ENCODE data around the gene NINL.
A peak's percentile ranks its signal among the peaks of the same experiment; 100 is the strongest.
"Not testable (repeated sequence)": the region's sequence is repeated elsewhere in the genome, so short reads cannot be mapped to it uniquely, and the experiment has no call there.

Gene NINL

DNA sequence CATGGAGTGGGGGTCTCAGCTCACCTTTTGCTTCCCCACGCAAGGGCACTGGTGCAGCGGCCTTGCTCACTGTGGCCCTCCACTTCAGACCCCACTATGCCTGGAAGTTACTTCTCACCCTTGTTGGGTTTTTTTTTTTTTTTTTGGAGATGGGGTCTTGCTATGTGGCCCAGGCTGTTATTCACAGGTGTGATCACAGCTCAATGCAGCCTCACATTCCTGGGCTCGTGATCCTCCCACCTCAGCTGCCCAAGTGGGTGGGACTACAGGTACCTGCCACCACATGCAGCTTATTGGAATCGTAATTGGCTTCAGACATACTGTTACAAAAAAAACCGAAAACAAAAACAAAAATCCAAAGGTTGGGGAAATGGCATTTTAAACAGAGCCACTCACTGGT, 32.4 kb downstream of the NINL start:
- DNase-seq (ENCODE audit: low read depth), result no peak

DNA sequence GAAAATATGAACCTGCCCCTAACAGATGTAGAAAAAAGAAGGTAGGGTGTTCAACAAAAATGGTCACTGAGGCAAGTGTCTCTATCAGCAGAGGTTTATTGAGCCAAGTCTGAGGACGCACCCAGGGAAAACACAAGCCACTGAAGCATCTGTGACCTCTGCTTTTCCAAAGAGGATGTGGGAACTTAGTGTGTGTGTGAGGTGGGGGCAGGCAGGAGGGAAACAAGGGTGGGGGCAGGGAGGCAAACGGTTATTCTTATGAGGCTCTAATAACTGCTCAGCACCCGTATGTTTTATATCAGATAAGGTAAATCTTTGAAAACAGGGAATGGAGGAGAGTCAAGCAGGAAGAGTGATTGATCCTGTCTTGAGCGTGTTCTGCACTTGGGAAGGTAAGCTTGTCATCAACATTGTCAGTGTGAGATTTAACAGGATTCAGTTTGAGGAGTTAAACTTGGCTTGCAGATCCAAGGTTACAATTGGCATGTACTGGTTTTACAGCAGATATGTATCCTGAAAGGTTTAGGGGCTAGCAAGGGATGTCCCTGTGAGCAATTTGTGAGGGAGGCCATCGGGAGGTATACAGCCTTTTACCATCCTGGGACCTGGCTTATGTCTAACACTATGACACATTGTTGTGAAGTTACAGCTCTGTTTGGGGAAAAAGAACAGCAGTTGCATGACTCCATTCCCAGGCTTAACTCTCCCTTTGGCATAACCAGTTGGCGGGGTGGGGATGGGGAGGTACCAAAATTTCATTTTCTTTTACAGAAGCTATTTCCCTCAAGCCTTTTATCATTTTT, 33.7 kb downstream of the NINL start:
- no peak for DNase-seq (ENCODE audit: low read depth)

GRCh38 chr20:25550645-25551337, 34.5 kb downstream of the NINL start:
- not testable (repeated sequence) for DNase-seq (ENCODE audit: low read depth)

GRCh38 chr20:25549843-25550477, 35.4 kb downstream of the NINL start:
- no peak for DNase-seq (ENCODE audit: low read depth)

GRCh38 chr20:25549172-25549773, 36.1 kb downstream of the NINL start:
- no peak for DNase-seq (ENCODE audit: low read depth)

DNA sequence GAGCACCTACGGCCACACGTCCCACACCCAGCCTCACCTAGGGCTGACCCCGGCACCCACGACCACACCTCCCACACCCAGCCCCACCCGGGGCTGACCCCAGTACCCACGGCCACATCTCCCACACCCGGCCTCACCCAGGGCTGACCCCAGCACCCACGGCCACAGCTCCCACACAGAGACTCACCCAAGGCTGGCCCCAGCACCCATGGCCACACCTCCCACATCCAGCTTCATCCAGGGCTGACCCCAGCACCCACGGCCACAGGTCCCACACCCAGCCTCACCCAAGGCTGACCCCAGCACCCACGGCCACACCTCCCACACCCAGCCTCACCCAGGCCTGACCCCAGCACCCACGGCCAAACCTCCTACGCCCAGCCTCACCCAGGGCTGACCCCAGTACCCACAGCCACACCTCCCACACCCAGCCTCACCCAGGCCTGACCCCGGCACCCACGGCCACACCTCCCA, 36.7 kb downstream of the NINL start:
- DNase-seq (ENCODE audit: low read depth), result no peak

GRCh38 chr20:25547999-25548398, 37.3 kb downstream of the NINL start:
- no peak for DNase-seq (ENCODE audit: low read depth)

GRCh38 chr20:25547063-25547462, 38.3 kb downstream of the NINL start:
- DNase-seq (ENCODE audit: low read depth), result no peak

- no peak for DNase-seq (ENCODE audit: low read depth)
Observed at GRCh38 chr20:25546048-25546447, 39.3 kb downstream of the NINL start.

GRCh38 chr20:25545171-25545570, 40.2 kb downstream of the NINL start:
- DNase-seq (ENCODE audit: low read depth), result no peak

- DNase-seq (ENCODE audit: low read depth), result no peak
Observed at GRCh38 chr20:25544734-25545133, 40.6 kb downstream of the NINL start.

- DNase-seq (ENCODE audit: low read depth), result no peak
Observed at GRCh38 chr20:25544311-25544710, 41.0 kb downstream of the NINL start.

- DNase-seq (ENCODE audit: low read depth), result no peak
Observed at GRCh38 chr20:25543068-25543467, 42.3 kb downstream of the NINL start.

DNA sequence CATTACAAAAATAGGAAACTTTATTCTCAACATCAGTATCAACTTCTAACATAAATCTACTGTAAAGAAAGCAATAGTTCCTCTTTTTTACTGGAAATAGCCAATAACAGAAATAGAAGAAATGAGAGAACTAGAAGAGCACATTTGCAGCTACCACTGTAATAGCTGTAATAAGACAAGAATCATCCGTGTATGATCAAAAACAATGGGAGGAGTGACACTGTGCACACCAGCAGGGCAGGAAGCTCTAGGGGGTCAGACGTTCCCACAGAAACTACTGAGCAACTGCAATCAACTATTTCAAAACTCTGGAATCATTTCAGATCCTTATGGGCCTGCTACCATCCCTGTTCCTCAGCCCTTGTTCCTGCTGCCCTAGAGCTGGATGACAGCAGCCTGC, 43.7 kb downstream of the NINL start:
- DNase-seq (ENCODE audit: low read depth), result peak; percentile 28

DNA sequence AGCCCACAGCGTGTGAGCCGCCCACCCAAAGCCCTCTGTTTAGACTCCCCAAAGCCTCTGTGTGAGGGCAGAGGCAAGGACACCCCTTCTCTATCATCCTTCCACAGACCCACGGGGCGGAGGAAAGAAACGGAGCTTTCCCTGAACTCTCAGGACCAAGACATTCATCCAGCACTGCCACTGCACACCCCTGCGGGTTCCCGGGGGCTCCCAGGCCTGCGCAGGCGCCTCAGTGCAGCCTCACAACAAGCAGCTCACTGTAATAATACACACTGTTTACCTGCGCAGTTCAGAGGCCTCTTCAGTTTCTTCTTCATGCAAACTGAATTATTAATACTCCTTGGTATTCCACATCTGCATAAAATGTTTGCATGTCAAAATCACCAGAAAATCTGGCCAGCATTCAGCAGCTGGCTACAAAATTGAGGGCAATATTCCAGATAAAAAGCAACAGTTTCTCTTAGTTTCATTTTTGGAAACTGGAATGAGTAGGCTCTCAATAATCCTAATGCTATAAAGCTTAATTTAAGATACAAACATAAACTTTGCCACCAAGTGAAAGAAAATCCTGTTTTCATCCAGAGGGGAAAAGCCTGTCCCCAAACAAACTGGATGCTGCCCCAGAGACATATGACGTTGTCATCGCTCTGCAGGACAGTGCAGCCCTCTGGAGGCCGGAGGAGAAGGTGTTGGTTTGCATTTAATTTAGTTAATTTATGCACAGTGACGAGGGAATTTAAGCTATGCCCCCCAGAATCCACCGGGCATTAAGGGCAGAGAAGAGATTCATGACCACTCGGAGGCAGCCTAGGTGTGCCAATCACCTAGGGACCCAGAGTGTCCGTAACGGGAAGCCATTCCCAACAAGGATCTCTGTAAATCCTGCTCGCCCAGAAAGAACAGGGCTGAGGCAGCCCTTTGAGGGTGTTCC, 45.3 kb downstream of the NINL start:
- peak; percentile 16 for DNase-seq (ENCODE audit: low read depth)

DNA sequence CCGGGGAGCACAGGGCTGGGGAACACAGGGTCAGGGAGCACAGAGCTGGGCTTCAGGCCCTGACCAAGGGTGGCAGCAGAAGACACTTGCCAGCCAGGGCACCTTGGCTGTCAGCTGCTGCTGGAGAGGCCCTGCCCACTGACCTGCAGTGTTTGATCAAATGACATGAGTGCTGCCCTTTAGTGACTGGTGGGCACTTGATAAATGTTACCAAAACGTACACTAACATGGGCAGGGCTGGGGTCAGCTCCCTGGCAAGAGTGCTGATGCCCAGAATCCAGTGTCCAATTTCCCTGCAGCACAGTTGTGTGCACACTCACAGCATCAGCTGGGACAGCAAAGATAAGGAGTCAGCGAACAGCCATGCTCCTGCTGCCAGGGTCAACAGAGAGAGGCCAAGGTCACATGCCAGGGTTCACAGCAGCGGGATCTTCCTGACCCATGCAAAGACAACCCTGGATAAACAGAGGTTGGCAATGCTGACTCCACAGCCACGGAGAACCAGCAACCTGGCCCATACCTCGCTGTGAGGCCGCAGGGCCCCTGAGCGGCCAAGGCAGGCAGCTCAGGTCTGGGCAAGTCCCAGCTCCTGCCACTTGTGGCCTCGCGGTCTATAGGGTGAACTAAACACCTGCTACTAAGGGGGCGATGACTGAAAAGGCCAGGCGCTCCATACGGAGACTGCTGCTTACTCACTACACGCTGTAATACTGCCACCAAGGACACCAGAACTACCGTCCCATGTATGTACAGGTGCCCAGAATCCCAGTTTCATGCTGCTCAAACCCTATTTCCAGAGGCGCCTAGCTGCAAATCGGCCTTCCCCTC, 46.3 kb downstream of the NINL start:
- DNase-seq (ENCODE audit: low read depth), result no peak

DNA sequence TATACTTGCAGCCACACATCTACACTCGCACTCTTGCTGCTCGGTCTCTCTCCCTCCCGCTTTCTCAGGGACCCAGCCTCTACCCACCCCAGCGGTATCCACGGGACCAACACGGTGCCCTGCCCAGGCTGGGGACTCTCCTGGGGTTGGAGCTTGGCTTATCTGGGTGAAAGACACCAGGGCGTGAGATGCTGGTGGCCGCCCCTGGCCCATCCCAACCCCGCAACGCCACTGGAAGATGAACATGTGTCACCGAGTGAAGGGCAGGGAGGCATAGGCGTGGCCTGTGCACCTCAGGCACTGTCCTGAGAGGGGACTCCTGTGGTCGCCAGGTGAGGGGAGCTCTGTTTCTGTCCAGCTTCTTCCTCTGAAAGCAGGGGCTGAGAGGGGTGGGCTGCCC, 47.4 kb downstream of the NINL start:
- no peak for DNase-seq (ENCODE audit: low read depth)

DNA sequence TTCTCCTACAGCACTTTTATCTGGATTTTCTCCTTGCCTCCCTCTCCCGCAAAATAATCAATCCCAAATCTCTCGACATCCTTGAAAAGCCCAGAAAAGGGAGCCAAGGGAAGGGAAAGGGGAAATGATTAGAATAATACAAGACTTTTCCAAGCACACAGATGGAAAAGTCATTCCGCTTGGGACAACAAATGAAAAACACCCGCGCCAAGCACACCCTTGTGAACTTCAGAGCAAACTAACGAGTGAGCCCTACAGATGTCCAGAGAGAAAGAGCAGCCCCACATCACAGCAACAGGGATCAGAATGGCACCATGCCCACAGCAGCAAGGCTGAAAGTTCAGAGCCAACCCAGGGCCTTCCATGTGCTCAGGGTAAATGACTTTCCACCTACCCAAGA, 49.6 kb downstream of the NINL start:
- no peak for DNase-seq (ENCODE audit: low read depth)

GRCh38 chr20:25534845-25535244, 50.5 kb downstream of the NINL start:
- no peak for DNase-seq (ENCODE audit: low read depth)

GRCh38 chr20:25533920-25534700, 51.2 kb downstream of the NINL start:
- DNase-seq (ENCODE audit: low read depth), result no peak

Data from GM04504 (cell line).